Amygdala (tissue), 56 donors: ENCODE measurements around the gene ZBTB7A.
"Not testable (repeated sequence)": the region's sequence is repeated elsewhere in the genome, so short reads cannot be mapped to it uniquely, and the experiment has no call there.

Experiments used
- DNase-seq, 56 donors: peaks; one replicate each; lab custom pipeline; 2025; lab: John Stamatoyannopoulos, UW

ZBTB7A gene

GRCh38 chr19:4005436-4005835 is 61.3 kb downstream of the ZBTB7A start:
- DNase-seq, result not testable (repeated sequence)

- not testable (repeated sequence) for DNase-seq
Measured at GRCh38 chr19:4000798-4001197, 65.9 kb downstream of the ZBTB7A start.

- not testable (repeated sequence) for DNase-seq
Measured at GRCh38 chr19:3998667-3999412, 67.9 kb downstream of the ZBTB7A start.

DNA sequence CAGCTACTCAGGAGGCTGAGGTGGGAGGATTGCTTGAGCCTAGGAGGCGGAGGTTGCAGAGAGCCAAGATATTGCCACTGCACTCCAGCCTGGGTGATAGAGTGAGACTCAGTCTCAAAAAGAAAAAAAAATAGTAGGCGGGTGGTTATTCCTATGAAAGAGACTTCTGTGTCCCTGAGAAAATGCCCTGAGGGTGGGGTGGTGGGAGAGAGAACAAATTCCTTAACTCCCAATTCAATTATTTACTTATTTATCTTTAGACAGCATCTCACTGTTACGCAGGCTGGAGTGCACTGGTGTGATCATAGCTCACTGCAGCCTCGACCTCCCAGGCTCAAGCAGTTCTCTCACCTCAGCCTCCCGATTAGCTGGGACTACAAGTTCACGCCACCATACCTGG is 71.1 kb downstream of the ZBTB7A start:
- DNase-seq, result no peak
